ENCODE data around the gene TXNDC11.

The TXNDC11 gene

GRCh38 chr16:11762431-11762830 is 19.8 kb upstream of the TXNDC11 start:
- no peak for DNase-seq (ENCODE audit: low read depth)
- no peak overlapping the region for H3K4me3 ChIP-seq (ENCODE audit: low read depth, low read length)
- no peak for TF ChIP-seq CTCF (IDR thresholded peaks at IDR 0.05; ENCODE audit: control insufficient read depth, extremely low read depth, insufficient read depth)

- H3K4me3 ChIP-seq (ENCODE audit: low read depth, low read length), result no peak overlapping the region
- no peak for DNase-seq (ENCODE audit: low read depth)
- TF ChIP-seq CTCF (IDR thresholded peaks at IDR 0.05; ENCODE audit: control insufficient read depth, extremely low read depth, insufficient read depth), result no peak
Measured at GRCh38 chr16:11759997-11760396, 17.3 kb upstream of the TXNDC11 start.

- no peak overlapping the region for H3K4me3 ChIP-seq (ENCODE audit: low read depth, low read length)
- TF ChIP-seq CTCF (IDR thresholded peaks at IDR 0.05; ENCODE audit: control insufficient read depth, extremely low read depth, insufficient read depth), result no peak
- DNase-seq (ENCODE audit: low read depth), result peak; percentile 46
Measured at GRCh38 chr16:11759163-11759834, 16.6 kb upstream of the TXNDC11 start.

GRCh38 chr16:11757671-11758545 is 15.3 kb upstream of the TXNDC11 start:
- TF ChIP-seq CTCF (IDR thresholded peaks at IDR 0.05; ENCODE audit: control insufficient read depth, extremely low read depth, insufficient read depth), result no peak
- H3K4me3 ChIP-seq (ENCODE audit: low read depth, low read length), result peak overlapping the region; percentile 34
- peak; percentile 96 for DNase-seq (ENCODE audit: low read depth)

- no peak for DNase-seq (ENCODE audit: low read depth)
- no peak for TF ChIP-seq CTCF (IDR thresholded peaks at IDR 0.05; ENCODE audit: control insufficient read depth, extremely low read depth, insufficient read depth)
- H3K4me3 ChIP-seq (ENCODE audit: low read depth, low read length), result no peak overlapping the region
Measured at GRCh38 chr16:11756248-11756647, 13.6 kb upstream of the TXNDC11 start.

- DNase-seq (ENCODE audit: low read depth), result no peak
- no peak for TF ChIP-seq CTCF (IDR thresholded peaks at IDR 0.05; ENCODE audit: control insufficient read depth, extremely low read depth, insufficient read depth)
- H3K4me3 ChIP-seq (ENCODE audit: low read depth, low read length), result no peak overlapping the region
Measured at GRCh38 chr16:11755022-11755760, 12.5 kb upstream of the TXNDC11 start.
